SK-N-SH (cell line): ENCODE results near the gene TMEM39B. TPM values are rescaled to one million over a fixed set of nuclear protein-coding genes. Genes with fewer than 3 reads are reported as not detected.

Experiments used
- CTCF ChIA-PET: fragments of 300-600, 350-600 bp; formaldehyde crosslinking; extraction: SDS; loops from one replicate; lab custom pipeline; 2021; lab: Yijun Ruan, JAX
- POLR2A ChIA-PET: fragments of 350-600 bp; sonication (Branson Sonifier 250); formaldehyde crosslinking; extraction: SDS; loops from one replicate; lab custom pipeline; 2020; ENCODE audit warnings: antibody characterized with exemption, inconsistent platforms; lab: Yijun Ruan, JAX
- DNase-seq: peaks from one replicate; pipeline ENCODE4 v3.0.0; 2012
- H2AFZ ChIP-seq: fragments of 200-600 bp; sonication (generic); 2 replicates; pipeline ENCODE4 v1.8.1; 2016; ENCODE audit warnings: antibody characterized with exemption, mild to moderate bottlenecking, low read depth
- H3F3A ChIP-seq: fragments of 200-600 bp; sonication (generic); replicated peaks from 2 replicates; pipeline ENCODE3; 2016; ENCODE audit warnings: antibody characterized with exemption, mild to moderate bottlenecking; ENCODE audit not compliant: insufficient read depth
- H3K27ac ChIP-seq, 2 experiments: fragments of 200-500 bp in 1 of 2; fragments of 200-600 bp in 1 of 2; sonication (Bioruptor generic) in 1 of 2; sonication (generic), shearing (Covaris generic) in 1 of 2; 2 replicates each; pipeline versions ENCODE4 v1.5.1 to v1.6.1; 2014 to 2016; ENCODE audit warnings: low read depth in 2 of 2, inconsistent platforms in 1 of 2, low read length in 1 of 2, mild to moderate bottlenecking in 1 of 2, mixed read lengths in 1 of 2
- H3K27me3 ChIP-seq: fragments of 200-600 bp; sonication (generic), shearing (Covaris generic); 2 replicates; pipeline ENCODE4 v1.6.1; 2016; ENCODE audit warnings: mixed run types; ENCODE audit not compliant: insufficient read depth
- H3K36me3 ChIP-seq, 2 experiments: fragments of 200-500 bp in 1 of 2; fragments of 200-600 bp in 1 of 2; sonication (Bioruptor generic) in 1 of 2; sonication (generic) in 1 of 2; replicated peaks in 1 of 2; 2 replicates each; pipeline versions ENCODE3 to v1.5.1; 2014 to 2016; ENCODE audit warnings: low read length in 1 of 2, mild to moderate bottlenecking in 1 of 2; ENCODE audit not compliant: insufficient read depth in 2 of 2, control insufficient read depth in 1 of 2
- H3K4me1 ChIP-seq, 2 experiments: fragments of 200-500 bp in 1 of 2; fragments of 200-600 bp in 1 of 2; sonication (Bioruptor generic) in 1 of 2; sonication (generic), shearing (Covaris generic) in 1 of 2; 2 replicates each; pipeline versions ENCODE4 v1.5.1 to v1.6.1; 2014 to 2016; ENCODE audit warnings: low read depth in 1 of 2, low read length in 1 of 2, mixed run types in 1 of 2; ENCODE audit not compliant: insufficient read depth in 2 of 2, control insufficient read depth in 1 of 2
- H3K4me2 ChIP-seq: fragments of 200-600 bp; sonication (generic), shearing (Covaris generic); 2 replicates; pipeline ENCODE4 v1.6.1; 2017; ENCODE audit warnings: mixed run types
- H3K4me3 ChIP-seq, 2 experiments: fragments of 200-500 bp in 1 of 2; fragments of 200-600 bp in 1 of 2; sonication (Bioruptor generic) in 1 of 2; sonication (generic), shearing (Covaris generic) in 1 of 2; 2 replicates each; pipeline versions ENCODE4 v1.5.1 to v1.8.1; 2014 to 2016; ENCODE audit warnings: low read depth in 2 of 2, inconsistent platforms in 1 of 2, low read length in 1 of 2, mild to moderate bottlenecking in 1 of 2, mixed read lengths in 1 of 2, moderate library complexity in 1 of 2
- H3K79me2 ChIP-seq: fragments of 200-600 bp; sonication (generic); 2 replicates; pipeline ENCODE4 v1.8.1; 2017; ENCODE audit warnings: mild to moderate bottlenecking; ENCODE audit not compliant: insufficient read depth
- H3K9ac ChIP-seq: fragments of 200-600 bp; sonication (generic); 2 replicates; pipeline ENCODE4 v1.6.1; 2017; ENCODE audit warnings: mixed run types
- H3K9me2 ChIP-seq: fragments of 200-600 bp; sonication (generic); 2 replicates; pipeline ENCODE4 v1.6.1; 2017; ENCODE audit warnings: mixed run types
- H3K9me3 ChIP-seq: fragments of 200-600 bp; sonication (generic); 2 replicates; pipeline ENCODE4 v1.6.1; 2017; ENCODE audit warnings: mixed run types, mild to moderate bottlenecking, moderate library complexity
- H4K20me1 ChIP-seq: fragments of 200-600 bp; sonication (generic); 2 replicates; pipeline ENCODE4 v1.6.1; 2017; ENCODE audit warnings: mild to moderate bottlenecking, mixed run types; ENCODE audit not compliant: insufficient read depth
- CHD2 ChIP-seq: fragments of 150-350 bp; IDR thresholded peaks from 2 replicates; pipeline ENCODE4 v1.6.1; 2018; ENCODE audit warnings: low read length; ENCODE audit not compliant: partially characterized antibody
- ELF1 ChIP-seq: IDR thresholded peaks from 2 replicates; pipeline ENCODE4 v1.4.0; 2012
- EP300 ChIP-seq, 2 experiments: IDR thresholded peaks; 2 replicates each; pipeline versions ENCODE4 v1.4.0 to v1.6.1; 2012; ENCODE audit warnings: borderline replicate concordance in 1 of 2, low read depth in 1 of 2, low read length in 1 of 2
- FOSL2 ChIP-seq: IDR thresholded peaks from 2 replicates; pipeline ENCODE4 v1.4.0; 2012; ENCODE audit warnings: low read depth, mild to moderate bottlenecking, moderate library complexity, borderline replicate concordance
- FOXJ3 ChIP-seq: sonication (generic); formaldehyde crosslinking; IDR thresholded peaks from 2 replicates; pipeline ENCODE4 v1.5.1; 2020; ENCODE audit warnings: mild to moderate bottlenecking, missing genetic modification reagents
- FOXM1 ChIP-seq: IDR thresholded peaks from 2 replicates; pipeline ENCODE4 v1.4.0; 2012; ENCODE audit warnings: low read depth, mild to moderate bottlenecking
- GATA2 ChIP-seq: sonication (generic); formaldehyde crosslinking; IDR thresholded peaks from 2 replicates; pipeline ENCODE4 v1.5.0; 2020; ENCODE audit warnings: mild to moderate bottlenecking, missing genetic modification reagents
- MEF2A ChIP-seq: IDR thresholded peaks from 2 replicates; pipeline ENCODE4 v1.4.0; 2012; ENCODE audit warnings: low read depth, borderline replicate concordance
- MXI1 ChIP-seq: IDR thresholded peaks from 2 replicates; pipeline ENCODE4 v1.6.1; 2012; ENCODE audit warnings: mild to moderate bottlenecking, low read depth, low read length, improper control_type of control experiment
- NFIC ChIP-seq: IDR thresholded peaks from 2 replicates; pipeline ENCODE4 v1.4.0; 2012; ENCODE audit warnings: borderline replicate concordance
- NRF1 ChIP-seq: IDR thresholded peaks from 2 replicates; pipeline ENCODE4 v1.6.1; 2012; ENCODE audit warnings: low read depth, mild to moderate bottlenecking, low read length
- POLR2AphosphoS5 ChIP-seq: IDR thresholded peaks from 2 replicates; pipeline ENCODE4 v1.6.1; 2012; ENCODE audit warnings: low read depth, low read length
- RCOR1 ChIP-seq: fragments of 150-350 bp; IDR thresholded peaks from 2 replicates; pipeline ENCODE4 v1.6.1; 2017; ENCODE audit warnings: antibody characterized with exemption, low read length
- SIN3A ChIP-seq: IDR thresholded peaks from 2 replicates; pipeline ENCODE4 v1.6.1; 2012; ENCODE audit warnings: low read depth, mild to moderate bottlenecking, low read length, moderate library complexity, borderline replicate concordance
- TAF1 ChIP-seq: IDR thresholded peaks from 2 replicates; pipeline ENCODE4 v1.6.1; 2012; ENCODE audit warnings: low read depth, mild to moderate bottlenecking, low read length, moderate library complexity, borderline replicate concordance
- TEAD4 ChIP-seq: IDR thresholded peaks from 2 replicates; pipeline ENCODE4 v1.4.0; 2012; ENCODE audit warnings: mild to moderate bottlenecking, borderline replicate concordance; ENCODE audit not compliant: insufficient read depth
- WGBS: methylation state at CpG from one replicate; pipeline ENCODE4 v1.1.6; 2017; ENCODE audit warnings: low lambda C conversion rate; 5-methylcytosine and 5-hydroxymethylcytosine counted together
- polyA plus RNA-seq, 3 experiments: library from polyadenylated mRNA; depleted of rRNA; stranded (reverse); fragments of >200 nt; gene quantifications; 2 replicates each; pipeline ENCODE4 v1.2.3, GENCODE V29; 2012
- TF ChIP-seq, protein P1 (sequence below): IDR thresholded peaks from 2 replicates; pipeline ENCODE4; 2012
- TF ChIP-seq, protein P2 (sequence below): IDR thresholded peaks from 2 replicates; pipeline ENCODE4 v1.4.0; 2012; ENCODE audit warnings: low read depth, borderline replicate concordance
- TF ChIP-seq, protein P3 (sequence below): fragments of 150-350 bp; IDR thresholded peaks from 2 replicates; pipeline ENCODE4 v1.6.1; 2016; ENCODE audit warnings: mild to moderate bottlenecking, low read depth, low read length

TMEM39B gene
- polyA plus RNA-seq, 1 of the 3 experiments (the other 2 are of a cell fraction): 25.1 TPM

DNA sequence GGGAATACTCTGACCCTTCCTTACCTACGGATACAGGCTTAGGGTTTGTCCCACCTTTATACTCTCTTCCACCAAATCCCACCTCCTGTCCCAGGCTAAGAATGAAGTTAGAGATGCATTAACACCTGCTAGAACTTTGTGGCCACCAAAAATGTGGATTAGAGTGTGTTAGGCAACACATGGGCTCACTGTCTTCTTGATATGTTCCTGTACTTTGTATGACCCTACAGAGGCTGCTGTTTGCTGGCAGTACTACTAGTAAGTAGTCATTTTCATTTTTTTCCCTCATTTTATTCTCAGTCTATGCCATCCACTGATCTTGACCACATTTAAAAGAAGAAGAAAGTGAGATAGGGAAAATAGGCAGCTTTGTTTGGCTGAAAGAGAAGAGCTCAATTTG is 21.0 kb upstream of the TMEM39B start (continued):
- TF ChIP-seq, protein P1, sequence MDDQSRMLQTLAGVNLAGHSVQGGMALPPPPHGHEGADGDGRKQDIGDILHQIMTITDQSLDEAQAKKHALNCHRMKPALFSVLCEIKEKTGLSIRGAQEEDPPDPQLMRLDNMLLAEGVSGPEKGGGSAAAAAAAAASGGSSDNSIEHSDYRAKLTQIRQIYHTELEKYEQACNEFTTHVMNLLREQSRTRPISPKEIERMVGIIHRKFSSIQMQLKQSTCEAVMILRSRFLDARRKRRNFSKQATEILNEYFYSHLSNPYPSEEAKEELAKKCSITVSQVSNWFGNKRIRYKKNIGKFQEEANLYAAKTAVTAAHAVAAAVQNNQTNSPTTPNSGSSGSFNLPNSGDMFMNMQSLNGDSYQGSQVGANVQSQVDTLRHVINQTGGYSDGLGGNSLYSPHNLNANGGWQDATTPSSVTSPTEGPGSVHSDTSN: no peak
- TF ChIP-seq SIN3A (no peak), TAF1 (no peak), POLR2AphosphoS5 (no peak), ELF1 (no peak), GATA2 (CRISPR knock-in tag) (no peak), NFIC (no peak)
- TF ChIP-seq, protein P2, sequence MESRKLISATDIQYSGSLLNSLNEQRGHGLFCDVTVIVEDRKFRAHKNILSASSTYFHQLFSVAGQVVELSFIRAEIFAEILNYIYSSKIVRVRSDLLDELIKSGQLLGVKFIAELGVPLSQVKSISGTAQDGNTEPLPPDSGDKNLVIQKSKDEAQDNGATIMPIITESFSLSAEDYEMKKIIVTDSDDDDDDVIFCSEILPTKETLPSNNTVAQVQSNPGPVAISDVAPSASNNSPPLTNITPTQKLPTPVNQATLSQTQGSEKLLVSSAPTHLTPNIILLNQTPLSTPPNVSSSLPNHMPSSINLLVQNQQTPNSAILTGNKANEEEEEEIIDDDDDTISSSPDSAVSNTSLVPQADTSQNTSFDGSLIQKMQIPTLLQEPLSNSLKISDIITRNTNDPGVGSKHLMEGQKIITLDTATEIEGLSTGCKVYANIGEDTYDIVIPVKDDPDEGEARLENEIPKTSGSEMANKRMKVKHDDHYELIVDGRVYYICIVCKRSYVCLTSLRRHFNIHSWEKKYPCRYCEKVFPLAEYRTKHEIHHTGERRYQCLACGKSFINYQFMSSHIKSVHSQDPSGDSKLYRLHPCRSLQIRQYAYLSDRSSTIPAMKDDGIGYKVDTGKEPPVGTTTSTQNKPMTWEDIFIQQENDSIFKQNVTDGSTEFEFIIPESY: no peak

GRCh38 chr1:32052887-32053286 is 19.9 kb upstream of the TMEM39B start:
- TF ChIP-seq CHD2 (no peak), NRF1 (no peak), NFIC (no peak), FOSL2 (no peak), FOXM1 (no peak), RCOR1 (no peak), MXI1 (no peak), POLR2AphosphoS5 (no peak), MEF2A (no peak), TEAD4 (no peak), TAF1 (no peak), EP300 (IDR thresholded peaks at IDR 0.05; ENCODE audit: borderline replicate concordance in 1 of 2, low read depth in 1 of 2, low read length in 1 of 2) (no peak), FOXJ3 (CRISPR knock-in tag) (no peak)
- TF ChIP-seq, protein P3, sequence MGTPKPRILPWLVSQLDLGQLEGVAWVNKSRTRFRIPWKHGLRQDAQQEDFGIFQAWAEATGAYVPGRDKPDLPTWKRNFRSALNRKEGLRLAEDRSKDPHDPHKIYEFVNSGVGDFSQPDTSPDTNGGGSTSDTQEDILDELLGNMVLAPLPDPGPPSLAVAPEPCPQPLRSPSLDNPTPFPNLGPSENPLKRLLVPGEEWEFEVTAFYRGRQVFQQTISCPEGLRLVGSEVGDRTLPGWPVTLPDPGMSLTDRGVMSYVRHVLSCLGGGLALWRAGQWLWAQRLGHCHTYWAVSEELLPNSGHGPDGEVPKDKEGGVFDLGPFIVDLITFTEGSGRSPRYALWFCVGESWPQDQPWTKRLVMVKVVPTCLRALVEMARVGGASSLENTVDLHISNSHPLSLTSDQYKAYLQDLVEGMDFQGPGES: no peak
- TF ChIP-seq, protein P2: no peak
- H3K27ac ChIP-seq: no peak overlapping the region
- H3K4me3 ChIP-seq: no peak overlapping the region
- DNase-seq: no peak
- H3K4me2 ChIP-seq: no peak overlapping the region
- peaks cover 40% of the 10 kb centered on the region for H4K20me1 ChIP-seq
- H3K9ac ChIP-seq: no peak overlapping the region
- peaks cover 65 to 90% of the 10 kb centered on the region in 2 experiments for H3K36me3 ChIP-seq
- H3K79me2 ChIP-seq: peaks cover 43% of the 10 kb centered on the region
- H2AFZ ChIP-seq: no peak overlapping the region
- peaks cover 42% of the 10 kb centered on the region for H3F3A ChIP-seq
- H3K9me2 ChIP-seq: no peaks in the 10 kb centered on the region
- H3K27me3 ChIP-seq: no peaks in the 10 kb centered on the region
- no peaks in the 10 kb centered on the region; a peak in 1 of 4 replicates for H3K4me1 ChIP-seq
- H3K9me3 ChIP-seq: no peaks in the 10 kb centered on the region
- ChIA-PET CTCF (interaction anchor here (1.3 kb wide), 1 partner anchor 17 kb away, joined by 4 read pairs; no protein-coding TSS in a partner anchor), POLR2A (no interaction called here)
- WGBS: 91% methylated on average over 4 of the region's 4 CpGs
